Heart left ventricle (tissue), 13 donors: Measurements from ENCODE around the gene GALNTL6.

Experiments used
- POLR2A ChIP-seq, 2 donors: fragments of 450-650 bp; IDR thresholded peaks; one replicate each; pipeline ENCODE4 v1.6.1; 2017; ENCODE audit warnings: antibody characterized with exemption in 2 of 2, mild to moderate bottlenecking in 2 of 2, moderate library complexity in 2 of 2
- TF ChIP-seq, protein P1 (sequence below), 12 donors: fragments of 200-600 bp; sonication (generic) in 4 of 12; IDR thresholded peaks; one replicate each; pipeline versions ENCODE4 v1.5.0 to v1.8.0; 2018 to 2022; ENCODE audit warnings: antibody characterized with exemption in 12 of 12, mild to moderate bottlenecking in 5 of 12
- donor health status: ischemic (EF 13 %, LVEDD 7.1; RV severe dilation, severe dysfunction).
- donor health status: DM: no; HTN: yes; CAD: no.
- donor health status: DM: no; HTN: no; CAD: no.
- donor health status: ischemic (EF 25% LVEDD 6.9; RV normal size, moderate dysfunction).
- donor health status: ischemic (EF 25% LVEDD 5.7; RV mildly dilated, moderate dysfunction).
- donor health status: ischemic (EF 35%, LVEDD 5.7; RV mildly dilated, moderate dysfunction).
- donor health status: nonischemic (EF 11% LVEDD 7.7; RV severe dilation, severe dysfunction).
- donor health status: DM: yes; HTN: yes; CAD: no.
- donor health status: PGD.
- donor health status: ischemic (EF 29% LVEDD 5.4; RV normal size, mild dysfunction).
- donor health status: nonischemic (EF 23%, LVEDD 6.1; RV moderate dilation, normal function).

GRCh38 chr4:172975651-172976229, 1162.5 kb downstream of the GALNTL6 start:
- TF ChIP-seq, protein P1, sequence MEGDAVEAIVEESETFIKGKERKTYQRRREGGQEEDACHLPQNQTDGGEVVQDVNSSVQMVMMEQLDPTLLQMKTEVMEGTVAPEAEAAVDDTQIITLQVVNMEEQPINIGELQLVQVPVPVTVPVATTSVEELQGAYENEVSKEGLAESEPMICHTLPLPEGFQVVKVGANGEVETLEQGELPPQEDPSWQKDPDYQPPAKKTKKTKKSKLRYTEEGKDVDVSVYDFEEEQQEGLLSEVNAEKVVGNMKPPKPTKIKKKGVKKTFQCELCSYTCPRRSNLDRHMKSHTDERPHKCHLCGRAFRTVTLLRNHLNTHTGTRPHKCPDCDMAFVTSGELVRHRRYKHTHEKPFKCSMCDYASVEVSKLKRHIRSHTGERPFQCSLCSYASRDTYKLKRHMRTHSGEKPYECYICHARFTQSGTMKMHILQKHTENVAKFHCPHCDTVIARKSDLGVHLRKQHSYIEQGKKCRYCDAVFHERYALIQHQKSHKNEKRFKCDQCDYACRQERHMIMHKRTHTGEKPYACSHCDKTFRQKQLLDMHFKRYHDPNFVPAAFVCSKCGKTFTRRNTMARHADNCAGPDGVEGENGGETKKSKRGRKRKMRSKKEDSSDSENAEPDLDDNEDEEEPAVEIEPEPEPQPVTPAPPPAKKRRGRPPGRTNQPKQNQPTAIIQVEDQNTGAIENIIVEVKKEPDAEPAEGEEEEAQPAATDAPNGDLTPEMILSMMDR (IDR thresholded peaks at IDR 0.05) = no peak
- TF ChIP-seq POLR2A (IDR thresholded peaks at IDR 0.05) = no peak
